HG03097 (cell line): ENCODE measurements around the gene TOMM40L.

Source experiments
- ATAC-seq: cut with Tn5 transposase; IDR thresholded peaks from one replicate; pipeline ENCODE4 v1.9.1; 2021; ENCODE audit not compliant: unreplicated experiment, low FRiP score

TOMM40L gene

DNA sequence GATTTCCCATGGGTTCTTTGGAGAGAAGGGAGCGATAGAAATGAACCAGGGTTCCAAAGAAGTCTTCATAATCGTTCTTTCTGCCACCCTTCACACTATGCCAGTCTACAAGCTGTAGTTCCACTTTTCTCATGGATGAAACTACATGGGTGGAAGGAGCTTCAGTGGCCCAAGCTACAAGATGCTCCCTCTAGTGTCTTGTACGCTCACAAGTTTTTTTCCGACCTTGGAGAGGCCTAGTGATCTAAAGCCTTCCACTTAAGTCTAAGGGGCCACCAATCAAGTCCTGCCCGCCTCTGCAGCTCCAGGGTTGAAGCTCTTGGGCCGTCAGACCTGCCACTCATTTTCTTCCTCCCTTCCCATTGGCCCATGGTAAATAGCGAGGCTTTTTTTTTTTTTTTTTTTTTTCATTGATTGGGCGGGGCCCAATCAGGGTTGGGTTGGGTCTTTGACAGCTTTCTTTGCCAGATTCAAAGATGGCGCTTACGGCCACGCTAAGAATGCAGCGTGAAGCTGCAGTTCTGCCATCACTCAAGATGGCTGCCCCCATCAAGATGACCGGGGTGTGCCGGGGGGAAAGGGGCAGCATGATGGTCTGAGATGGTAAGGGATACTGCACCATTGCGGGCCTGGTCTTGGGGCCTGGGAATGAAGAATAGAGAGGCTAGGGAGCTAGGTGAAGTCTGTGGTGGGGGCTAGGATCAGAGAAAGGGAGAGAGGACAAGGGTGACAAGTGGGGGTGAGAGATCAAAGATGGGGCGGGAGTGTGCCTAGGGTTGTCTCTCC, at the start of gene TOMM40L:
Gene TOMM40L, plus strand, starts transcription at position 527 of the 786 bp plus-strand sequence. CDS start 430 bp downstream, outside the sequence.
- peak; percentile 89 for ATAC-seq

DNA sequence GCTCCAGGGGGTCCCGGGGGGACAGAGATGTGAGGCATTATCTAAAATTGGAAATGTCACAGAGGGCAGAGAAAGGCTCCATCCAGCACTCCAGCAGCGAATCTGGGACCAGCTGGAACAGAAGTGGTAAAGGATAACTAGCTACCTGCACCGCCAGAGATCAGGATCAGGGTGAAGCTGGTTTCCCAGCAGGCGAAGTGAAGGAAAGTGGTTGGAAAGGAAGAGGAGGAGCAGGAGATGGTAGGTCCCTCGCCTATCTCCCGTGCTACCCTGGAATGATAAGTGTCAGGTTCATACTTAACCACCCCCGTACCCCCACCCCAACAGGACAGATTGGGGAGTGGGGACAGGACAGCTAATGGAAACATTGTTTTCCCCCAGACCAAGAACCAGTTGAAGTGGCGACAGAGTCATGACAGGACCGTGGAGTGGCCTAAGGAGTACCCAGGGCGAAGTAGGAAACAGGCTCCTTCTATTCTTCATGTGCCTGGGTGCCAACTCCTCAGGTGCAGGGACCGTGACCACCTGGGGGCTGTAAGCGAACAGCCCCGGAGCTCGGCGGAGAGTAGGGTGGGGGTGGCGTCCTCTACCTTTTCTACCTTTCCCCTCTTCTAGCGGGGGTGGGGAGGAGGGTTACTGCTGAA, 49.3 kb upstream of the TOMM40L start:
- peak; percentile 14 for ATAC-seq

- ATAC-seq, result peak; percentile 76
Measured at GRCh38 chr1:161177112-161177935, 48.5 kb upstream of the TOMM40L start, which contains the start of gene B4GALT3. Gene B4GALT3 (minus strand): TSS chr1:161177507. CDS start chr1:161176060, 1,447 bp downstream.

DNA sequence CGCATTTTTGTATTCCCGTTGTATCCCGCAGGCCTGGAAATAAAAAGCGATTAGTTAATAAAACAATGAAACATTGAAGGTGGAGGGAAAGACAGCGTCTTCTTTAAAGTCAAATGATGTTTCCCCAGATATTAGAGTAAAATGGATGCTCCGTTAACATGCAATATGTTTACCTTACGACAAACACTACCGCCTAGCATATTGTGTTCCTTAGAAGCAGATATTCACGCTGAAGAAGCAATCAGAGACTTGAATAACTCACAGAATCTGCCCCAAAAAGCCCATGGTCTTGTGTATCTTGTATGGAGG, 48.0 kb upstream of the TOMM40L start:
- ATAC-seq, result no peak

GRCh38 chr1:161179698-161180097, 46.2 kb upstream of the TOMM40L start:
- no peak for ATAC-seq

- no peak for ATAC-seq
Measured at GRCh38 chr1:161180639-161181038, 45.2 kb upstream of the TOMM40L start.

- ATAC-seq, result no peak
Measured at GRCh38 chr1:161182214-161182613, 43.6 kb upstream of the TOMM40L start.

DNA sequence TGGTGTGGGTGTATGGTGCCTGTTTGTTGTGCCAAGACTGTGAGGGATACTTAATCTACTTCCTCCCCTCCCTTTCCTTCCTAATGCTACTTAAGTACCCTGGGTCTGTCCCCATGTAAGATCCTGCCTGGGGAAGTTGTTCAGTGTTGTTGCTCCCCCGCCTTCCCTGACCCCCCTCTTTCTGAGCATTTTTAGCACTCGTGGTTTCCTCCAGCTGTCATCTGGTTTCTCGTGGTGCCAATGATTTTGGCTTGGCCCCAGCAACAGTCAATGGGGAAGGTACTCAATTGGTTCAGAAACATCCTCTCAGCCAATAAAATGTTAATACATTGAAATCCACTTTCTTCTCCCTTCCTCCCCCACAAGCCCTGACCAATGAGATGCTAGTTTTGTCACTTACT, 40.6 kb upstream of the TOMM40L start:
- ATAC-seq, result peak; percentile 49

DNA sequence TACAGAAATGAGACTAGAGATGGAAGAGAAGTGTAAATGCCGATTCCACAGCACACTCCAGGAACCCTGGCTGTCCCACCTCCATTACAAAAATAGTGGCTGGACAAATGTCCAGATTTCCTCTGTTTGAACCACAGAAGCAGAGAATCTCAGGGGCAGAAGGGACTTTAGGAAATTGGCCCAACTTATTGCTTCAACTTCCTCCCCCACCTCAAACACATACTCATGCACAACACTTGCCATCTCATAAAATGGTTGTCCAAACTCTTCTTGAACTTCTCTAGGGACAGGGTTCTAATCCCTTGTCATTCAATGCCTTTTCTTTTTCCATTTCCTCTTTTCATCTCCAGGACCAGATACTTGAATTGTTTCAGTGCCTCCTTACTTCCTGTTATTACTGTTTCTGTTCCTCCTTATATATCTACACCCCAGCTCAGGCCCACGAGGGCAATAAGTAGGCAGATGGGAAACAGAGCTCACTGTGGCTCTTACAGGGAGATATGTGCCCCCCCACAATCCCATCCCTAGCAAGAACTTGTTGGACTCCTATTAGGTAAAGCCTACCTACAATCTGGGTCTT, 40.0 kb upstream of the TOMM40L start:
- ATAC-seq, result peak; percentile 21

- ATAC-seq, result no peak
Measured at GRCh38 chr1:161187311-161187710, 38.5 kb upstream of the TOMM40L start.

DNA sequence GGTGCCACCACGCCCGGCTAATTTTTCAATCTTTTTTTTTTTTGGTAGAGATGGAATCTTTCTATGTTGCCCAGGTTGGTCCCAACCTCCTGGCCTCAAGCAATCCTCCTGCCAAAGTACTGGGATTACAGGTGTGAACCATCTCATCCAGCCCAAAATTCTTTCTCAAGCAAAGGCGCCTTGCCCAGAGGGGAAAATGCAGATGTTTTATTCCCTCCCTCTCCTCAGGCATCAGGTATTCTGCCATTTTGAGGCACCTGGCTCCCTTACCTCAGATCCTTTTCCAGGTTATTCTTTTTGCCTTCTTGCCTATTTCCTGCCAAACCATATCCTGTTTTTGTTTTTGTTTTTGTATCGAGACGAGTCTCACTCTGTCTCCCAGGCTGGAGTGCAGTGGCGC, 37.5 kb upstream of the TOMM40L start:
- ATAC-seq, result no peak

DNA sequence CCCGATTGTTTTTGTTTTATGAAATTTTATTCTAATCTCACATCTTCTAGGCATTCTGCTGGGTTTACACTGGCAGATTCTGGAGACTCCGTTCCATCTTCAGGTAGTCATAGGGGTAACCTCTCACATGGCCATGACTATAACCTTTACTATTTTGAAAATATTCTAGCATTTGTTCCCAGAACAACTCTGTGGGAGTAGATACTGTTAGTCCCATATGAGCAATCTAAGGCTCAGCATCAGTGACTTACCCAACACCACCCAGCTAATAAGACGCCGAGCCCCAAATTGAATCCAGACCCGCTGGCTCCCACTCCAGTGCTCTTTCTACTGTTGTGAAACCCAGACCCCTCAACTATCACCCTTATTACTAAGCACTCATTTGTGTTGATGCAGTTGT, 36.8 kb upstream of the TOMM40L start:
- ATAC-seq, result no peak

- no peak for ATAC-seq
Measured at GRCh38 chr1:161190962-161191521, 34.8 kb upstream of the TOMM40L start.

GRCh38 chr1:161191971-161192370, 33.9 kb upstream of the TOMM40L start:
- ATAC-seq, result no peak

GRCh38 chr1:161192476-161193465, 33.1 kb upstream of the TOMM40L start:
- ATAC-seq, result peak; percentile 48

GRCh38 chr1:161193561-161194235, 32.2 kb upstream of the TOMM40L start:
- no peak for ATAC-seq

GRCh38 chr1:161195171-161195570, 30.7 kb upstream of the TOMM40L start:
- ATAC-seq, result no peak

GRCh38 chr1:161196111-161196510, 29.7 kb upstream of the TOMM40L start:
- ATAC-seq, result no peak
